Natural killer cell (primary cell): ENCODE measurements around the gene SEPTIN12. TPM values are rescaled to one million over a fixed set of nuclear protein-coding genes. Genes with fewer than 3 reads are reported as not detected.

ENCODE experiments used
- ATAC-seq, 3 donors: fragments of 150-1000 bp in 2 of 3; fragments of 200-7000 bp in 1 of 3; cut with Tn5 transposase; 1 replicate in 1 of 3; 2 replicates in 2 of 3; pipeline ENCODE4 v1.10.0; 2021; ENCODE audit warnings: mild to moderate bottlenecking in 2 of 3, moderate library complexity in 2 of 3
- DNase-seq, 2 donors: peaks; one replicate each; pipeline versions ENCODE4 v3.0.0 to v3.0.0-alpha.2; 2013 to 2021; ENCODE audit warnings: mixed read lengths in 1 of 2
- H3K27ac ChIP-seq: one replicate; pipeline ENCODE4 v1.5.1; 2013; ENCODE audit warnings: mild to moderate bottlenecking, low read length
- H3K27me3 ChIP-seq: one replicate; pipeline ENCODE4 v1.6.1; 2013; ENCODE audit warnings: low read length; ENCODE audit not compliant: control insufficient read depth, insufficient read depth
- H3K36me3 ChIP-seq: one replicate; pipeline ENCODE4 v1.6.1; 2013; ENCODE audit warnings: low read length; ENCODE audit not compliant: control insufficient read depth, insufficient read depth
- H3K4me1 ChIP-seq: one replicate; pipeline ENCODE4 v1.6.1; 2013; ENCODE audit warnings: low read length; ENCODE audit not compliant: control insufficient read depth, insufficient read depth
- H3K4me3 ChIP-seq: one replicate; pipeline ENCODE4 v1.5.1; 2013; ENCODE audit warnings: low read length
- H3K9me3 ChIP-seq: one replicate; pipeline ENCODE4 v1.6.1; 2013; ENCODE audit warnings: low read length; ENCODE audit not compliant: control insufficient read depth, insufficient read depth
- H3K27ac Mint-ChIP-seq, 2 donors: one replicate each; pipeline ENCODE4 v1.8.0; 2022; ENCODE audit warnings: mild to moderate bottlenecking in 2 of 2, mixed read lengths in 2 of 2, moderate library complexity in 1 of 2
- H3K27me3 Mint-ChIP-seq, 2 donors: one replicate each; pipeline ENCODE4 v1.8.0; 2022; ENCODE audit warnings: low read depth in 2 of 2, mixed read lengths in 2 of 2
- H3K36me3 Mint-ChIP-seq: one replicate; pipeline ENCODE4 v1.8.0; 2022; ENCODE audit warnings: mixed read lengths
- H3K4me1 Mint-ChIP-seq, 2 donors: one replicate each; pipeline ENCODE4 v1.8.0; 2022; ENCODE audit warnings: mixed read lengths in 2 of 2
- H3K4me3 Mint-ChIP-seq: one replicate; pipeline ENCODE4 v1.8.0; 2022; ENCODE audit warnings: mild to moderate bottlenecking, moderate library complexity, mixed read lengths
- H3K9me3 Mint-ChIP-seq, 2 donors: one replicate each; pipeline ENCODE4 v1.8.0; 2022; ENCODE audit warnings: mixed read lengths in 2 of 2
- CTCF ChIP-seq: fragments of 200-600 bp; IDR thresholded peaks from one replicate; pipeline ENCODE4 v1.8.0; 2022; ENCODE audit warnings: antibody characterized with exemption
- WGBS: methylation state at CpG from one replicate; pipeline ENCODE4 v1.1.7; 2013; ENCODE audit warnings: missing lambda C conversion rate; ENCODE audit not compliant: insufficient coverage; 5-methylcytosine and 5-hydroxymethylcytosine counted together
- intact Hi-C: fragments of 100-400 bp; cut with micrococcal nuclease; formaldehyde crosslinking; loops from one replicate; pipeline ENCODE4 v1.14.2; 2022
- total RNA-seq, 4 donors: library from RNA; stranded (reverse); fragments of 120-200 nt in 1 of 4; gene quantifications; one replicate each; pipeline versions ENCODE4 v1.2.3 to v1.2.4, GENCODE V29; 2013 to 2022

Gene SEPTIN12
- total RNA-seq, 3 donors from 2014 or later (not counting 1 experiment from before 2014, with no cell fraction given) = 0.59 TPM; not detected in 2

GRCh38 chr16:4777339-4778049, 10.7 kb downstream of the SEPTIN12 start:
- H3K27me3 Mint-ChIP-seq = no peaks in the 10 kb centered on the region
- H3K36me3 Mint-ChIP-seq = no peaks in the 10 kb centered on the region
- ATAC-seq (no peak), DNase-seq (no peak)
- H3K36me3 ChIP-seq = no peaks in the 10 kb centered on the region
- H3K4me1 Mint-ChIP-seq = no peaks in the 10 kb centered on the region
- H3K27ac Mint-ChIP-seq = no peak overlapping the region
- intact Hi-C loops = no loop called here
- no peaks in the 10 kb centered on the region for H3K9me3 ChIP-seq
- H3K27me3 ChIP-seq = no peaks in the 10 kb centered on the region
- WGBS = 88% methylated on average over 17 of the region's 17 CpGs
- H3K4me3 ChIP-seq = no peak overlapping the region
- no peaks in the 10 kb centered on the region for H3K9me3 Mint-ChIP-seq
- no peak overlapping the region for H3K27ac ChIP-seq
- no peaks in the 10 kb centered on the region for H3K4me1 ChIP-seq
- TF ChIP-seq CTCF = no peak
- no peak overlapping the region for H3K4me3 Mint-ChIP-seq

- Histone ChIP-seq H3K9me3 (no peaks in the 10 kb centered on the region), H3K4me1 (no peaks in the 10 kb centered on the region), H3K36me3 (no peaks in the 10 kb centered on the region), H3K27ac (no peak overlapping the region), H3K4me3 (no peak overlapping the region), H3K27me3 (no peaks in the 10 kb centered on the region)
- Mint-ChIP-seq H3K36me3 (no peaks in the 10 kb centered on the region), H3K27ac (no peak overlapping the region), H3K4me3 (no peak overlapping the region), H3K27me3 (no peaks in the 10 kb centered on the region), H3K9me3 (no peaks in the 10 kb centered on the region), H3K4me1 (no peaks in the 10 kb centered on the region)
- DNase-seq = no peak
- 94% methylated on average over 2 of the region's 2 CpGs for WGBS
- ATAC-seq = no peak
- no peak for TF ChIP-seq CTCF
- intact Hi-C loops = no loop called here
These were observed 11.9 kb downstream of the SEPTIN12 start for GRCh38 chr16:4776141-4776705.

- no peak for DNase-seq
- H3K36me3 ChIP-seq = no peaks in the 10 kb centered on the region
- intact Hi-C loops = no loop called here
- ATAC-seq = no peak
- no peaks in the 10 kb centered on the region for H3K27me3 ChIP-seq
- no peak overlapping the region for H3K27ac ChIP-seq
- H3K27me3 Mint-ChIP-seq = no peaks in the 10 kb centered on the region
- TF ChIP-seq CTCF = no peak
- no peak overlapping the region for H3K4me3 Mint-ChIP-seq
- WGBS = 84% methylated on average over 12 of the region's 13 CpGs
- no peaks in the 10 kb centered on the region for H3K36me3 Mint-ChIP-seq
- H3K4me3 ChIP-seq = no peak overlapping the region
- H3K9me3 ChIP-seq = no peaks in the 10 kb centered on the region
- no peak overlapping the region for H3K27ac Mint-ChIP-seq
- H3K9me3 Mint-ChIP-seq = no peaks in the 10 kb centered on the region
- no peaks in the 10 kb centered on the region for H3K4me1 ChIP-seq
- no peaks in the 10 kb centered on the region for H3K4me1 Mint-ChIP-seq
These were observed 13.1 kb downstream of the SEPTIN12 start for GRCh38 chr16:4775005-4775404.
